ENCODE results near the gene PCNT. TPM values are rescaled to one million over a fixed set of nuclear protein-coding genes. Genes with fewer than 3 reads are reported as not detected.

PCNT gene
- total and polyA plus RNA-seq, 9 of the 15 experiments (the other 6 are each of a cell fraction or from before 2014, with no cell fraction given): 9.1 to 53.5 (median 31.3) TPM

- TF ChIP-seq EGR1 (conservative IDR thresholded peaks at IDR 0.05) (no peak), HES1 (IDR thresholded peaks at IDR 0.05; ENCODE audit: low read depth) (no peak), ARID1B (IDR thresholded peaks at IDR 0.05) (peak; percentile 53), ZFP91 (CRISPR knock-in tag; IDR thresholded peaks at IDR 0.05) (no peak; the same call in 1 of the 2 replicates), CREB3L1 (IDR thresholded peaks at IDR 0.05; ENCODE audit: borderline replicate concordance, low read depth) (peak; percentile 94), RFX1 (IDR thresholded peaks at IDR 0.05) (no peak), KAT8 (IDR thresholded peaks at IDR 0.05; ENCODE audit: low read depth) (no peak), MEF2D (tag; conservative IDR thresholded peaks at IDR 0.05; ENCODE audit: low read depth) (no peak), MYBL2 (IDR thresholded peaks at IDR 0.05; ENCODE audit: low read depth) (no peak), MYBL2 (CRISPR knock-in tag; IDR thresholded peaks at IDR 0.05; ENCODE audit: borderline replicate concordance) (no peak), THRAP3 (IDR thresholded peaks at IDR 0.05; ENCODE audit: borderline replicate concordance) (no peak), TGIF2 (CRISPR knock-in tag; IDR thresholded peaks at IDR 0.05) (no peak; the same call in none of the 2 replicates), TFE3 (CRISPR knock-in tag; IDR thresholded peaks at IDR 0.05) (no peak), ZBTB49 (CRISPR knock-in tag; IDR thresholded peaks at IDR 0.05; ENCODE audit: borderline replicate concordance) (peak; percentile 72; the same call in 1 of the 2 replicates), HIVEP1 (CRISPR knock-in tag; IDR thresholded peaks at IDR 0.05) (no peak), SETDB1 (IDR thresholded peaks at IDR 0.05; ENCODE audit: low read length) (no peak), NKRF (IDR thresholded peaks at IDR 0.05; ENCODE audit: borderline replicate concordance) (peak; percentile 86), ZEB2 (IDR thresholded peaks at IDR 0.05) (peak; percentile 89)
Observed at GRCh38 chr21:46285761-46286647, 38.0 kb upstream of the PCNT start, which contains the start of gene YBEY (continued).
